ENCODE data around the gene CTSV.
"Not testable (repeated sequence)": the region's sequence is repeated elsewhere in the genome, so short reads cannot be mapped to it uniquely, and the experiment has no call there.

Gene CTSV

DNA sequence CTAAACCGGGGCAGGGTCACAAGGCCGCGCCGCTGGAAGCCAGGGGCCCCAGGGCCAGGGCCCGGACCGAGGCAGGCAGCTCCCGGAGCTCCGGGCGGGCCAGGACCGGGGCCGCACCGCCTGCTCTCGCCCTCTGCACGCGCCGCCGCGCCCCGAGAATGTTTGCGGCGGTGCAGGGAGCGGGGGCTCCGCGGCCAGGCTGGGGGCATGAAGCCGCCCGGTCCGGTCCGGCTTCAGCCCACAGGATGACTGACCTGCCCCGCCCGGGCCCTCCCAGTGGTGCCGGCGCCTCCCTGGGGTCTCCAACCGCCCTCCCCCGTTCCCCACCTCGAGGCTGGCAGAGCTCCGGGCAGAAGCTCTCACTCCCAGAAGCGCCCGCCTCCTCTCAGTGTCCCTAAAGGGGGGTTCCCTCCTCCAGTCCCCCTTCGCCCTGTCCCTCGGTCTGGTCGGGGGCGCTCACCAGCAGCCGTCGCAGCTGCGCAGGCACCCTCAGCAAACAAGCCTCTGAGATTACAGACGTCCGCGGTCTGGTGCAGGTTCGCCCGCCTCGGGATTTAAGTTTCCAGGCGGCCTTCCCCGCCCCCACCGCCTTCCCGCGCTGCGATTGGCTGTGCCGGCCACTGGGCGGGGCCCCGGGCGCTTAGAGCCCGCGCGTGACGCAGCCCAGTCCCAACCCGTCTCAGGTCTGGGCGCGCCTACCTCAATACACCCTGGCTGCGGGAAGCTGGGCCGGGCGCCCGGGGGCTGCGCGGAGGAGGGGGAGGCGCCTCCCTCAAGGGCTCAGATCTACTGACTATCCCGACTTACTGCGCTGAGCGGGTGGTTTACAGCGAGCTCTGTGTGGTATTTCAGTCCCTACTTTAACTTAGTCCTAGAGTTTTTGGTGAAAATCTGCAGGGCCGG, at the start of gene CTSV:
Gene CTSV, minus strand, starts transcription at position 532 of the 903 bp plus-strand sequence. CDS start 1,099 bp downstream, outside the sequence.
- TF ChIP-seq ZC3H10 (CRISPR knock-in tag; IDR thresholded peaks at IDR 0.05) = no peak
- no peak for TF ChIP-seq CSDC2 (CRISPR knock-in tag; IDR thresholded peaks at IDR 0.05)
- TF ChIP-seq, protein P1, sequence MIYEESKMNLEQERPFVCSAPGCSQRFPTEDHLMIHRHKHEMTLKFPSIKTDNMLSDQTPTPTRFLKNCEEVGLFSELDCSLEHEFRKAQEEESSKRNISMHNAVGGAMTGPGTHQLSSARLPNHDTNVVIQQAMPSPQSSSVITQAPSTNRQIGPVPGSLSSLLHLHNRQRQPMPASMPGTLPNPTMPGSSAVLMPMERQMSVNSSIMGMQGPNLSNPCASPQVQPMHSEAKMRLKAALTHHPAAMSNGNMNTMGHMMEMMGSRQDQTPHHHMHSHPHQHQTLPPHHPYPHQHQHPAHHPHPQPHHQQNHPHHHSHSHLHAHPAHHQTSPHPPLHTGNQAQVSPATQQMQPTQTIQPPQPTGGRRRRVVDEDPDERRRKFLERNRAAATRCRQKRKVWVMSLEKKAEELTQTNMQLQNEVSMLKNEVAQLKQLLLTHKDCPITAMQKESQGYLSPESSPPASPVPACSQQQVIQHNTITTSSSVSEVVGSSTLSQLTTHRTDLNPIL (CRISPR knock-in tag; IDR thresholded peaks at IDR 0.05; ENCODE audit: low read depth) = no peak
- no peak for TF ChIP-seq ISL1 (CRISPR knock-in tag; IDR thresholded peaks at IDR 0.05)
- no peak for TF ChIP-seq ARNTL (CRISPR knock-in tag; IDR thresholded peaks at IDR 0.05; ENCODE audit: borderline replicate concordance, low read depth)
- no peak for TF ChIP-seq ZFP30 (CRISPR knock-in tag; IDR thresholded peaks at IDR 0.05)
- ATAC-seq = peak; percentile 99

DNA sequence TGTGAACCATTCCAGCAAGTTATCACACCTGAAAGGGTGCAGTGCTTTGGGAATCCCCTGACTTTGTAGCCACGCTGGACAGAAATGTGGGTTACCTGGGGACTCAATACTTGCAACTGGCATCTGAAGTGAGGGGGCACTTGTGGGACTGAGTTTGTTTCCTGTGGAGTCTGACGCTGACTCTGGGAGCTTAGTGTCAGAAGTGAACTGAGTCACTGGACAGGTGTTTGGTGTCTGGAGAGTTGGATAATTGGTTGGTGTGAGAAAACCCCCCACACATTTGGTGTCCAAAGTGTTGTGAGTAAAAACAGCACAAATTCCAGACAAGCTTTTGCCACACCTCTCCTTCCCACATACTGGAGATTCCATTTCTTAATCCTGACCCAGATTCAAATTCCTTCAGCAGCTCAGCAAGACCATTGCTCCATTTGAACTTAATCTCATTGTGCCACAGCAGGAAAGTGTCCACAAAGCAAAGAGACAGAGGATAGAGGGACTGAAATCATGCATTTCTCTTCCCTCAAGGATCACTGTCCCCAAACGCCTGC, 48.8 kb upstream of the CTSV start:
- ATAC-seq = not testable (repeated sequence)

DNA sequence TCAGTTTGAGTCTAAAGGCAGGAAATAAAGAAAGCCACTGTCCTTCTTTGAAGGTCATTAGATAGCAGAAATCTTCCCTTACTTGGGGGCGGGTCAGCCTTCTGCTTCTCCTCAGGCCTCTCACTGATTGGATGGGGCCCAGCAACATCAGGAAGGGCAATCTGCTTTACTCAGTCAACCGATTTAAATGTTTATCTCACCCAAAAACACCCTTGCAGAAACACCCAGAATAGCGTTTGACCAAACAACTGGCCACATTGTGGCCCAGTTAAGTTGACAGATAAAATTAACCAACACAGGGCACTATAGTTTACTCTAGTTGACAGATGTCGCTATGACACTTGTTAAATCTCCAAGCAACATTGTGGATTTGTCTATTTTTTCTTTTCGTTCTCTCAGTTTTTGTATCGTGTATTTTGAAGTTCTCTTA, 45.6 kb upstream of the CTSV start:
- not testable (repeated sequence) for ATAC-seq

DNA sequence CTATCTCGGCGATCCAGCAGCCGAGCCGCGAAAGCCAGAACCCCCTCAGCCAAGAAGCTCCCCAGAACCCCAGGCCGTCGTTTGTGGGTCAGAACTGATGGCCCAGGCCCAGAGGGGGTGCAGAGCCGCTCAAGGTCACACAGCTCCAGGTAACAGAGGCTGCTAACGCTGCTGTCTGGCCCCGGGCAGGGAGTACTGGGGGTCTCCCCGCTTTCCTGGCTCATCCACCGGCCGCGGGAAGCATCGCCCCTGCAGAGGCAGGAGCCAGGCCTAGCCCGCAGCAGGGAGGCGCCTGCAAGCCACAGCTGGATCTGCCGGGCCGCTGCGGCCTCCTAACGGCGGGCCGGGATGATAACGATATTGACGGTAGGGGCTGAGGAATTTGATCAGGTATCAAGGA, 39.4 kb upstream of the CTSV start:
- no peak for ATAC-seq
- TF ChIP-seq TOX (CRISPR knock-in tag; IDR thresholded peaks at IDR 0.05; ENCODE audit: borderline replicate concordance) (no peak), PPARA (CRISPR knock-in tag; IDR thresholded peaks at IDR 0.05; ENCODE audit: borderline replicate concordance) (no peak), TCF4 (CRISPR knock-in tag; IDR thresholded peaks at IDR 0.05; ENCODE audit: borderline replicate concordance) (no peak), ZNF70 (CRISPR knock-in tag; IDR thresholded peaks at IDR 0.05) (no peak), ZNF8 (CRISPR knock-in tag; IDR thresholded peaks at IDR 0.05) (no peak), PATZ1 (CRISPR knock-in tag; IDR thresholded peaks at IDR 0.05; ENCODE audit: borderline replicate concordance) (no peak), OSR1 (CRISPR knock-in tag; IDR thresholded peaks at IDR 0.05) (no peak), RARB (CRISPR knock-in tag; IDR thresholded peaks at IDR 0.05) (no peak), CSRNP3 (CRISPR knock-in tag; IDR thresholded peaks at IDR 0.05) (no peak), ZFP3 (CRISPR knock-in tag; IDR thresholded peaks at IDR 0.05) (no peak), GLIS3 (CRISPR knock-in tag; IDR thresholded peaks at IDR 0.05) (no peak), POU6F1 (CRISPR knock-in tag; IDR thresholded peaks at IDR 0.05; ENCODE audit: borderline replicate concordance, low read depth) (no peak), ZC3H10 (CRISPR knock-in tag; IDR thresholded peaks at IDR 0.05) (no peak), ESRRG (CRISPR knock-in tag; IDR thresholded peaks at IDR 0.05) (no peak), ISL1 (CRISPR knock-in tag; IDR thresholded peaks at IDR 0.05) (no peak), ZNF565 (CRISPR knock-in tag; conservative IDR thresholded peaks at IDR 0.05; ENCODE audit: low read depth) (no peak), CSDC2 (CRISPR knock-in tag; IDR thresholded peaks at IDR 0.05) (no peak), SNAI2 (CRISPR knock-in tag; IDR thresholded peaks at IDR 0.05) (no peak)
- TF ChIP-seq, protein P1 (CRISPR knock-in tag; IDR thresholded peaks at IDR 0.05; ENCODE audit: low read depth) = no peak

Data from SK-N-SH treated with all-trans-retinoic acid at 6 μM for 48 hours (cell line).